OCI-LY7 (cell line): ENCODE measurements around the gene RFX2. TPM values are rescaled to one million over a fixed set of nuclear protein-coding genes. Genes with fewer than 3 reads are reported as not detected.

Experiments
- BruUV-seq: library from RNA; stranded (reverse); fragments of 400-500 nt; replicated peaks from 2 replicates; lab custom pipeline; 2021; lab: Mats Ljungman, UMichigan
- CTCF ChIA-PET: fragments of 300-600 bp; sonication (Branson Sonifier 250); formaldehyde crosslinking; loops from one replicate; lab custom pipeline; 2022; ENCODE audit warnings: antibody characterized with exemption; ENCODE audit not compliant: unreplicated experiment; lab: Charles Lee
- POLR2A ChIA-PET: fragments of 300-600 bp; sonication (Branson Sonifier 250); formaldehyde crosslinking; loops from one replicate; lab custom pipeline; 2022; ENCODE audit warnings: antibody characterized with exemption; lab: Charles Lee
- DNase-seq: peaks from one replicate; pipeline ENCODE4 v3.0.0-alpha.2; 2015; ENCODE audit warnings: low spot score
- H2AFZ ChIP-seq: fragments of 200-600 bp; sonication (generic), shearing (Covaris generic); 2 replicates; pipeline ENCODE4 v1.6.1; 2014; ENCODE audit warnings: mild to moderate bottlenecking, antibody characterized with exemption, low read length, moderate library complexity
- H3K27ac ChIP-seq: fragments of 200-600 bp; sonication (generic); 2 replicates; pipeline ENCODE4 v1.5.1; 2014; ENCODE audit warnings: mixed run types, low read depth, mild to moderate bottlenecking, moderate library complexity, low read length, inconsistent platforms; ENCODE audit not compliant: poor library complexity, severe bottlenecking
- H3K36me3 ChIP-seq: fragments of 200-600 bp; sonication (generic); 2 replicates; pipeline ENCODE4 v1.6.1; 2014; ENCODE audit warnings: mild to moderate bottlenecking, antibody characterized with exemption, low read length, moderate library complexity, mixed read lengths; ENCODE audit not compliant: insufficient read depth
- H3K4me1 ChIP-seq: fragments of 200-600 bp; sonication (generic); 2 replicates; pipeline ENCODE4 v1.5.1; 2014; ENCODE audit warnings: mild to moderate bottlenecking, low read length; ENCODE audit not compliant: insufficient read depth, poor library complexity, severe bottlenecking
- H3K4me2 ChIP-seq: fragments of 200-600 bp; sonication (generic); 2 replicates; pipeline ENCODE4 v1.6.1; 2014; ENCODE audit warnings: mild to moderate bottlenecking, low read length
- H3K4me3 ChIP-seq: fragments of 200-600 bp; sonication (generic); 2 replicates; pipeline ENCODE4 v1.5.1; 2014; ENCODE audit warnings: mild to moderate bottlenecking, low read depth, low read length; ENCODE audit not compliant: poor library complexity, severe bottlenecking
- H3K79me2 ChIP-seq: fragments of 200-600 bp; sonication (generic); 2 replicates; pipeline ENCODE4 v1.6.1; 2016; ENCODE audit warnings: low read depth, mild to moderate bottlenecking, low read length, moderate library complexity, mixed read lengths; ENCODE audit not compliant: insufficient read depth
- H3K9me2 ChIP-seq: fragments of 200-600 bp; sonication (generic); 2 replicates; pipeline ENCODE4 v1.6.1; 2016; ENCODE audit warnings: mild to moderate bottlenecking, low read length, mixed read lengths; ENCODE audit not compliant: insufficient read depth
- H3K9me3 ChIP-seq: fragments of 200-600 bp; sonication (generic); 2 replicates; pipeline ENCODE4 v1.6.1; 2014; ENCODE audit warnings: mild to moderate bottlenecking, mixed run types, low read length, mixed read lengths
- H4K20me1 ChIP-seq: fragments of 200-600 bp; sonication (generic); 2 replicates; pipeline ENCODE4 v1.6.1; 2014; ENCODE audit warnings: mild to moderate bottlenecking, antibody characterized with exemption, low read length, moderate library complexity, mixed read lengths; ENCODE audit not compliant: insufficient read depth
- EZH2phosphoT487 ChIP-seq: fragments of 200-600 bp; sonication (generic); IDR thresholded peaks from 2 replicates; pipeline ENCODE4 v1.6.1; 2018; ENCODE audit warnings: low read depth, borderline replicate concordance, mild to moderate bottlenecking, mixed run types, antibody characterized with exemption, low read length, moderate library complexity, mixed read lengths
- intact Hi-C: fragments of 100-400 bp; cut with micrococcal nuclease; formaldehyde crosslinking; loops from one replicate; pipeline ENCODE4 v1.10.0; 2022; ENCODE audit not compliant: unreplicated experiment
- total RNA-seq, 2 experiments: library from RNA; depleted of rRNA in 1 of 2; stranded (reverse); fragments of >200 nt in 1 of 2; shearing (Covaris generic) in 1 of 2; gene quantifications; 2 replicates each; pipeline ENCODE4 v1.2.3, GENCODE V29; 2014 to 2022
- TF ChIP-seq, protein P1 (sequence below): fragments of 200-600 bp; sonication (generic); conservative IDR thresholded peaks from 2 replicates; pipeline ENCODE4 v1.5.1; 2014; ENCODE audit warnings: mild to moderate bottlenecking, antibody characterized with exemption, low read length, moderate library complexity, mixed read lengths

The RFX2 gene
- total RNA-seq, 2 experiments from 2014 or later, result 11.0 to 11.8 TPM

DNA sequence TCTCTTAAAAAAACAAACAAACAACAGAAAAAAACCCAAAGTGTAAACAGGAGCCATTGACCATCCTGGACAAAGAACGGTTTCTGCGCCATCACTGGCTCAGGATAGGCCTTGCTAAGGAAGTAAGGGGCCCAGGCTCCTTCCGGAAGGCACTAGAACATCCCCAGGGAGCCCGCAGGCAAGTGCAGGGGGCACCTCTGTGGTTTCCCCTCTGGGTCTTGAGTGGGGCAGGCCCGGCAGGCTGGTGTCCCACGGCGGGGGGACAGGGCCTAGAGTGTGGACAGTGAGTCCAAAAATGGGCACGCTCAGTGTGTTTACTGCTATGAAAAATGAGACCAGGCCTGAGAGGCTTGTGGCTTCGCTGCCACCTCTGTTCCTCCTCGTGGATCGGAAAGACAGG is 117.5 kb downstream of the RFX2 start:
- no peak overlapping the region for H2AFZ ChIP-seq
- H3K27ac ChIP-seq, result no peak overlapping the region
- no peak overlapping the region for H3K4me3 ChIP-seq
- no peaks in the 10 kb centered on the region for H4K20me1 ChIP-seq
- H3K9me3 ChIP-seq, result no peaks in the 10 kb centered on the region
- no TSS peak for BruUV-seq
- POLR2A ChIA-PET, result interaction anchor here (0.6 kb wide), 1 partner anchor 182 kb away, joined by 3 read pairs; no protein-coding TSS in a partner anchor
- DNase-seq, result no peak
- intact Hi-C loops, result no loop called here
- CTCF ChIA-PET, result no interaction called here
- no peaks in the 10 kb centered on the region for H3K79me2 ChIP-seq
- H3K4me2 ChIP-seq, result no peak overlapping the region
- H3K36me3 ChIP-seq, result no peaks in the 10 kb centered on the region
- no peak for TF ChIP-seq EZH2phosphoT487
- TF ChIP-seq, protein P1, sequence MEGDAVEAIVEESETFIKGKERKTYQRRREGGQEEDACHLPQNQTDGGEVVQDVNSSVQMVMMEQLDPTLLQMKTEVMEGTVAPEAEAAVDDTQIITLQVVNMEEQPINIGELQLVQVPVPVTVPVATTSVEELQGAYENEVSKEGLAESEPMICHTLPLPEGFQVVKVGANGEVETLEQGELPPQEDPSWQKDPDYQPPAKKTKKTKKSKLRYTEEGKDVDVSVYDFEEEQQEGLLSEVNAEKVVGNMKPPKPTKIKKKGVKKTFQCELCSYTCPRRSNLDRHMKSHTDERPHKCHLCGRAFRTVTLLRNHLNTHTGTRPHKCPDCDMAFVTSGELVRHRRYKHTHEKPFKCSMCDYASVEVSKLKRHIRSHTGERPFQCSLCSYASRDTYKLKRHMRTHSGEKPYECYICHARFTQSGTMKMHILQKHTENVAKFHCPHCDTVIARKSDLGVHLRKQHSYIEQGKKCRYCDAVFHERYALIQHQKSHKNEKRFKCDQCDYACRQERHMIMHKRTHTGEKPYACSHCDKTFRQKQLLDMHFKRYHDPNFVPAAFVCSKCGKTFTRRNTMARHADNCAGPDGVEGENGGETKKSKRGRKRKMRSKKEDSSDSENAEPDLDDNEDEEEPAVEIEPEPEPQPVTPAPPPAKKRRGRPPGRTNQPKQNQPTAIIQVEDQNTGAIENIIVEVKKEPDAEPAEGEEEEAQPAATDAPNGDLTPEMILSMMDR, result no peak
- H3K9me2 ChIP-seq, result no peaks in the 10 kb centered on the region
- peaks cover under 1% of the 10 kb centered on the region for H3K4me1 ChIP-seq

DNA sequence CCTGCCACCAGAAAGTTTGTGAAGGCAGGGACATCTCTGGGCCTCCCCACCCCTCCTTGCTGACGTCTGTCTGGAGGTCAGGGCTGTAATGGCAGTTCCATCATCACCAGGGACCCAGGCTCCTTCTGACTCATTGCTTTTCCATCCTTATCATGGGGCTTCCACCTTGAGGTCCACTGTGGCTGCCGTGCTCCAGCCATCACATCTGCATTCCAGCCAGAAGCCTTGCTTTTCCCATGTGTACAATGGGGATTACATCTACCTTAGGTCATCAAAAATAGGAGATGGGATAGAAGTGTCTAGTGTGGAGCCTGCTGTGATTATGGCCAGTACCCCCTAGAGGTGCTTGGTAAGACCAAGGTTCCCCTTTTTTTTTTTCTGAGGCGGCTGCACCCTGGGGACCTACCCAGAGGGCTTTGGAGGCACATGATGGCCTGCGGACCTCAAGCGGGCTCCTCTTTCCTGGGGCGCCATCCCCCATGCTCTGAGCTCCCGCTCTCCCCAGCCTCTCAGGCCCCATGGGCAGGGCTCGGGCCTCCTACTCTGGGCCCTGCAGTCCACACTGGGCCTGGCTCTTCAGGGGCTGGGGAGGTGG is 119.0 kb downstream of the RFX2 start:
- POLR2A ChIA-PET, result no interaction called here
- CTCF ChIA-PET, result no interaction called here
- no peak overlapping the region for H3K27ac ChIP-seq
- no peak overlapping the region for H2AFZ ChIP-seq
- peaks cover 5% of the 10 kb centered on the region for H3K4me1 ChIP-seq
- no peaks in the 10 kb centered on the region for H3K36me3 ChIP-seq
- TF ChIP-seq, protein P1, result no peak
- TF ChIP-seq EZH2phosphoT487, result no peak
- H3K79me2 ChIP-seq, result no peaks in the 10 kb centered on the region
- H3K9me3 ChIP-seq, result no peaks in the 10 kb centered on the region
- no peaks in the 10 kb centered on the region for H3K9me2 ChIP-seq
- no peak overlapping the region for H3K4me3 ChIP-seq
- intact Hi-C loops, result no loop called here
- no peaks in the 10 kb centered on the region for H4K20me1 ChIP-seq
- no TSS peak for BruUV-seq
- DNase-seq, result no peak
- H3K4me2 ChIP-seq, result no peak overlapping the region

DNA sequence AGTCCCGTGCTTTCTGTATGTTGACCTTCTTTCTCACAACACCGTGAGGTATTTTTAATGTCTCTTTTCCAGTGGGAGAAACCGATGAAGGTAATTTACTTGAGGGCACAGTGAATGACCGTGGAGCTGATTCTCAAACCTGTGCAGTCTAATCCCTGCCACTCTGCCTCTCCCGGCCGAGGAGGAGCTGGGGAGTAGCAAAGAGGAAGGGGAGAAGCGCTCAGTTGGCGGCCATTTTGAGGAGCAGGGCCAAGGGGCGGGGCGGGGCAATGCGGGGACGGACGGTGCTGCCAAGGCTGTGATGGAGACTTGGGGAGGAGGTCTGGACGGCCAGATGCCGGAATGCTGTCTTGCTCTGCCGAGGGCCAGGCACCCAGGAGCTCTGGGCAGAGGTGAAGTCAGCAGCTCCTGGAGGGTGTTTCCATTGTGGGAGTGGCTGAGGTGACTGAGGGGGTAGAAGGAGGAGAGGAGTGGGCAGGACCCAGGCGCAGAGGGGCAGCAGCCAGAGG is 120.0 kb downstream of the RFX2 start:
- ChIA-PET POLR2A (no interaction called here), CTCF (interaction anchor here (0.6 kb wide), 1 partner anchor 877 kb away, joined by 3 read pairs; no protein-coding TSS in a partner anchor)
- intact Hi-C loops, result no loop called here
- H3K4me2 ChIP-seq, result peak overlapping the region; percentile 30; the same call in 1 of the 2 replicates
- no peaks in the 10 kb centered on the region for H3K9me3 ChIP-seq
- H3K36me3 ChIP-seq, result no peaks in the 10 kb centered on the region
- no peak for DNase-seq
- H3K27ac ChIP-seq, result no peak overlapping the region
- no peak for TF ChIP-seq EZH2phosphoT487
- TF ChIP-seq, protein P1, result no peak
- H4K20me1 ChIP-seq, result no peaks in the 10 kb centered on the region
- H3K4me3 ChIP-seq, result no peak overlapping the region
- H2AFZ ChIP-seq, result 0 out of 2 replicates have a peak overlapping the region, but pooled peaks have one; percentile 48
- H3K4me1 ChIP-seq, result peaks cover 5% of the 10 kb centered on the region
- BruUV-seq, result no TSS peak
- H3K79me2 ChIP-seq, result no peaks in the 10 kb centered on the region
- H3K9me2 ChIP-seq, result no peaks in the 10 kb centered on the region
